T-helper 9 cell (primary cell): ENCODE measurements around the gene MECR.
"Not testable (repeated sequence)": the region's sequence is repeated elsewhere in the genome, so short reads cannot be mapped to it uniquely, and the experiment has no call there.

ENCODE experiments used
- DNase-seq: peaks from one replicate; pipeline ENCODE4 v3.0.0-alpha.2; 2020

The MECR gene

GRCh38 chr1:29166291-29166878, 64.3 kb downstream of the MECR start:
- DNase-seq = no peak

- DNase-seq = no peak
These were observed 66.1 kb downstream of the MECR start for GRCh38 chr1:29164588-29164987.

GRCh38 chr1:29162476-29163138, 68.1 kb downstream of the MECR start:
- no peak for DNase-seq

- DNase-seq = no peak
These were observed 68.7 kb downstream of the MECR start for GRCh38 chr1:29162025-29162424.

- DNase-seq = no peak
These were observed 71.0 kb downstream of the MECR start for GRCh38 chr1:29159773-29160172.

- no peak for DNase-seq
These were observed 73.5 kb downstream of the MECR start for GRCh38 chr1:29157269-29157601.

GRCh38 chr1:29156543-29157268, 74.0 kb downstream of the MECR start:
- DNase-seq = no peak

GRCh38 chr1:29152046-29152805, 78.5 kb downstream of the MECR start:
- no peak for DNase-seq

GRCh38 chr1:29150346-29150745, 80.4 kb downstream of the MECR start:
- DNase-seq = not testable (repeated sequence)

GRCh38 chr1:29148656-29149491, 81.9 kb downstream of the MECR start:
- no peak for DNase-seq

- DNase-seq = no peak
These were observed 84.8 kb downstream of the MECR start for GRCh38 chr1:29145739-29146437.

GRCh38 chr1:29144178-29144577, 86.6 kb downstream of the MECR start:
- DNase-seq = no peak

- DNase-seq = no peak
These were observed 88.0 kb downstream of the MECR start for GRCh38 chr1:29142714-29143113.
